IMR-90 (cell line): ENCODE measurements around the gene RNGTT. TPM values are rescaled to one million over a fixed set of nuclear protein-coding genes. Genes with fewer than 3 reads are reported as not detected.

ENCODE experiments used
- ATAC-seq: fragments of 200-7000 bp; cut with Tn5 transposase; 2 replicates; pipeline ENCODE4 v1.9.1; 2020; ENCODE audit warnings: low read depth, mild to moderate bottlenecking, moderate library complexity
- BruUV-seq: library from RNA; stranded (reverse); fragments of 400-500 nt; replicated peaks from 2 replicates; lab custom pipeline; 2021; lab: Mats Ljungman, UMichigan
- CTCF ChIA-PET: fragments of 300-600 bp; formaldehyde crosslinking; extraction: SDS; loops from one replicate; lab custom pipeline; 2021; ENCODE audit warnings: antibody characterized with exemption; lab: Yijun Ruan, JAX
- POLR2A ChIA-PET: fragments of 300-600 bp; sonication (Branson Sonifier 250); formaldehyde crosslinking; loops from one replicate; lab custom pipeline; 2022; ENCODE audit warnings: antibody characterized with exemption; ENCODE audit not compliant: unreplicated experiment; lab: Charles Lee
- DNase-seq: peaks from one replicate; pipeline ENCODE4 v3.0.0; 2013
- H2AFZ ChIP-seq: replicated peaks from 2 replicates; pipeline ENCODE3; 2013; ENCODE audit warnings: low read length, mild to moderate bottlenecking; ENCODE audit not compliant: poor library complexity
- H2AK5ac ChIP-seq: 2 replicates; pipeline ENCODE4 v1.6.1; 2013; ENCODE audit warnings: low read depth, low read length, inconsistent platforms
- H2AK9ac ChIP-seq: replicated peaks from 2 replicates; pipeline ENCODE3; 2013; ENCODE audit warnings: mild to moderate bottlenecking, low read depth, low read length, moderate library complexity; ENCODE audit not compliant: poor library complexity
- H2BK120ac ChIP-seq: 2 replicates; pipeline ENCODE4 v1.6.1; 2013; ENCODE audit warnings: low read depth, low read length, inconsistent platforms
- H2BK15ac ChIP-seq: 3 replicates; pipeline ENCODE4 v1.6.1; 2013; ENCODE audit warnings: low read depth, low read length, inconsistent platforms
- H2BK20ac ChIP-seq: 2 replicates; pipeline ENCODE4 v1.6.1; 2013; ENCODE audit warnings: low read depth, mild to moderate bottlenecking, inconsistent platforms, low read length, moderate library complexity
- H2BK5ac ChIP-seq: 2 replicates; pipeline ENCODE4 v1.6.1; 2013; ENCODE audit warnings: mild to moderate bottlenecking, low read depth, low read length, inconsistent platforms; ENCODE audit not compliant: poor library complexity, severe bottlenecking
- H3K14ac ChIP-seq: replicated peaks from 2 replicates; pipeline ENCODE4 v1.6.1; 2013; ENCODE audit warnings: low read depth, low read length, inconsistent platforms
- H3K18ac ChIP-seq: 2 replicates; pipeline ENCODE4 v1.6.1; 2013; ENCODE audit warnings: low read depth, low read length, control low read depth
- H3K23ac ChIP-seq: 2 replicates; pipeline ENCODE4 v1.6.1; 2013; ENCODE audit warnings: low read depth, low read length, inconsistent platforms
- H3K27ac ChIP-seq: 2 replicates; pipeline ENCODE4 v1.5.1; 2013; ENCODE audit warnings: mild to moderate bottlenecking, control low read depth, low read length; ENCODE audit not compliant: insufficient read depth
- H3K27me3 ChIP-seq: 2 replicates; pipeline ENCODE4 v1.6.1; 2013; ENCODE audit warnings: low read length; ENCODE audit not compliant: control insufficient read depth, insufficient read depth
- H3K36me3 ChIP-seq: 2 replicates; pipeline ENCODE4 v1.6.1; 2013; ENCODE audit warnings: low read length, mixed read lengths; ENCODE audit not compliant: control insufficient read depth, insufficient read depth
- H3K4ac ChIP-seq: 2 replicates; pipeline ENCODE4 v1.6.1; 2013; ENCODE audit warnings: low read depth, low read length, inconsistent platforms
- H3K4me1 ChIP-seq: 2 replicates; pipeline ENCODE4 v1.6.1; 2013; ENCODE audit warnings: low read length, mixed read lengths; ENCODE audit not compliant: control insufficient read depth, insufficient read depth
- H3K4me2 ChIP-seq: 2 replicates; pipeline ENCODE4 v1.6.1; 2013; ENCODE audit warnings: low read depth, mild to moderate bottlenecking, control low read depth, low read length, moderate library complexity
- H3K4me3 ChIP-seq: 2 replicates; pipeline ENCODE4 v1.5.1; 2013; ENCODE audit warnings: low read depth, mild to moderate bottlenecking, control low read depth, low read length, moderate library complexity; ENCODE audit not compliant: insufficient read depth
- H3K56ac ChIP-seq: 2 replicates; pipeline ENCODE4 v1.6.1; 2013; ENCODE audit warnings: low read length, inconsistent platforms; ENCODE audit not compliant: insufficient read depth; ENCODE audit errors: extremely low read depth
- H3K79me1 ChIP-seq, 2 experiments: 2 replicates each; pipeline ENCODE4 v1.6.1; 2013; ENCODE audit warnings: low read length in 2 of 2, inconsistent platforms in 1 of 2, low read depth in 1 of 2
- H3K9ac ChIP-seq: 2 replicates; pipeline ENCODE4 v1.6.1; 2013; ENCODE audit warnings: low read depth, low read length, control low read depth
- H3K9me1 ChIP-seq: 2 replicates; pipeline ENCODE4 v1.6.1; 2013; ENCODE audit warnings: low read length, inconsistent platforms; ENCODE audit not compliant: insufficient read depth
- H3K9me3 ChIP-seq: 2 replicates; pipeline ENCODE4 v1.6.1; 2013; ENCODE audit warnings: low read length; ENCODE audit not compliant: control insufficient read depth, insufficient read depth
- H4K20me1 ChIP-seq: 2 replicates; pipeline ENCODE4 v1.6.1; 2013; ENCODE audit warnings: low read length, inconsistent platforms; ENCODE audit not compliant: insufficient read depth
- H4K5ac ChIP-seq: 2 replicates; pipeline ENCODE4 v1.6.1; 2013; ENCODE audit warnings: mild to moderate bottlenecking, low read depth, low read length, control low read depth
- H4K8ac ChIP-seq, 2 experiments: 2 replicates each; pipeline ENCODE4 v1.6.1; 2013; ENCODE audit warnings: low read depth in 2 of 2, low read length in 2 of 2, control low read depth in 1 of 2, inconsistent platforms in 1 of 2
- H4K91ac ChIP-seq: 2 replicates; pipeline ENCODE4 v1.6.1; 2013; ENCODE audit warnings: low read depth, low read length, inconsistent platforms; ENCODE audit not compliant: insufficient read depth
- BHLHE40 ChIP-seq: fragments of 150-350 bp; IDR thresholded peaks from 2 replicates; pipeline ENCODE4 v1.6.1; 2016; ENCODE audit warnings: mild to moderate bottlenecking, low read depth, low read length
- CEBPB ChIP-seq: IDR thresholded peaks from 2 replicates; pipeline ENCODE4 v1.6.1; 2012; ENCODE audit warnings: low read depth, low read length, improper control_type of control experiment
- CHD1 ChIP-seq: IDR thresholded peaks from 2 replicates; pipeline ENCODE4 v1.6.1; 2012; ENCODE audit warnings: low read depth, low read length, improper control_type of control experiment
- FOS ChIP-seq: fragments of 150-350 bp; IDR thresholded peaks from 2 replicates; pipeline ENCODE4 v1.6.1; 2016; ENCODE audit warnings: low read depth, low read length
- MAFK ChIP-seq: IDR thresholded peaks from 2 replicates; pipeline ENCODE4 v1.6.1; 2012; ENCODE audit warnings: low read depth, low read length, improper control_type of control experiment
- MAZ ChIP-seq: IDR thresholded peaks from 2 replicates; pipeline ENCODE4 v1.6.1; 2012; ENCODE audit warnings: low read depth, mild to moderate bottlenecking, low read length, improper control_type of control experiment, moderate library complexity, borderline replicate concordance
- MXI1 ChIP-seq: IDR thresholded peaks from 2 replicates; pipeline ENCODE4 v1.6.1; 2012; ENCODE audit warnings: low read depth, mild to moderate bottlenecking, low read length, moderate library complexity, borderline replicate concordance
- NFE2L2 ChIP-seq: fragments of 150-350 bp; IDR thresholded peaks from 2 replicates; pipeline ENCODE4 v1.6.1; 2016; ENCODE audit warnings: low read depth, mild to moderate bottlenecking, low read length
- POLR2A ChIP-seq: IDR thresholded peaks from 2 replicates; pipeline ENCODE4 v1.6.1; 2012; ENCODE audit warnings: mild to moderate bottlenecking, low read depth, low read length
- RAD21 ChIP-seq: IDR thresholded peaks from 2 replicates; pipeline ENCODE4 v1.6.1; 2012; ENCODE audit warnings: low read length, improper control_type of control experiment
- RCOR1 ChIP-seq: IDR thresholded peaks from 2 replicates; pipeline ENCODE4 v1.6.1; 2012; ENCODE audit warnings: mild to moderate bottlenecking, low read length, improper control_type of control experiment; ENCODE audit not compliant: insufficient replicate concordance
- RFX5 ChIP-seq: IDR thresholded peaks from 2 replicates; pipeline ENCODE4 v1.8.0; 2012; ENCODE audit warnings: low read depth, mild to moderate bottlenecking, low read length, moderate library complexity
- SMC3 ChIP-seq: fragments of 150-350 bp; IDR thresholded peaks from 2 replicates; pipeline ENCODE4 v1.6.1; 2016; ENCODE audit warnings: low read depth, mild to moderate bottlenecking, antibody characterized with exemption, low read length, moderate library complexity
- WGBS, 2 experiments: methylation state at CpG; one replicate each; pipeline versions ENCODE4 v1.1.5 to v1.1.7; 2013; ENCODE audit warnings: missing lambda C conversion rate in 2 of 2; ENCODE audit not compliant: insufficient read length in 1 of 2; ENCODE audit errors: extremely low coverage in 2 of 2; 5-methylcytosine and 5-hydroxymethylcytosine counted together
- dilution Hi-C: fragments of 300-500 bp; cut with HindIII; formaldehyde crosslinking; loops from one replicate; pipeline ENCODE4 v1.14.3; 2018; ENCODE audit warnings: low sequenced_read_pairs; ENCODE audit not compliant: unreplicated experiment
- in situ Hi-C: fragments of 300-500 bp; cut with MboI; formaldehyde crosslinking; loops from 3 replicates; pipeline ENCODE4 v1.14.3; 2019; ENCODE audit warnings: low sequenced_read_pairs, inconsistent platforms, mixed read lengths
- intact Hi-C: fragments of 100-400 bp; cut with micrococcal nuclease; formaldehyde crosslinking; loops from 2 replicates; pipeline ENCODE4 v1.10.0; 2022
- polyA plus RNA-seq, 3 experiments: library from polyadenylated mRNA; depleted of rRNA; stranded (reverse); fragments of >200 nt; gene quantifications; 2 replicates each; pipeline ENCODE4 v1.2.3, GENCODE V29; 2012; ENCODE audit warnings: low replicate concordance in 1 of 3
- total RNA-seq: library from RNA; depleted of rRNA; stranded (reverse); fragments of >200 nt; gene quantifications from 2 replicates; pipeline ENCODE4 v1.2.3, GENCODE V29; 2012
- TF ChIP-seq, protein P1 (sequence below): conservative IDR thresholded peaks from 2 replicates; pipeline ENCODE4 v1.5.1; 2012; ENCODE audit warnings: mild to moderate bottlenecking, low read depth, low read length, improper control_type of control experiment
- TF ChIP-seq, protein P2 (sequence below): fragments of 150-350 bp; IDR thresholded peaks from 2 replicates; pipeline ENCODE4 v1.6.1; 2017; ENCODE audit warnings: mild to moderate bottlenecking, antibody characterized with exemption, low read length, low read depth
- TF ChIP-seq, protein P3 (sequence below): fragments of 150-350 bp; IDR thresholded peaks from 2 replicates; pipeline ENCODE4 v1.6.1; 2016; ENCODE audit warnings: low read depth, mild to moderate bottlenecking, low read length, moderate library complexity, borderline replicate concordance

The RNGTT gene
- total and polyA plus RNA-seq, 2 of the 4 experiments (the other 2 are of a cell fraction) = 5.4 to 21.7 TPM

DNA sequence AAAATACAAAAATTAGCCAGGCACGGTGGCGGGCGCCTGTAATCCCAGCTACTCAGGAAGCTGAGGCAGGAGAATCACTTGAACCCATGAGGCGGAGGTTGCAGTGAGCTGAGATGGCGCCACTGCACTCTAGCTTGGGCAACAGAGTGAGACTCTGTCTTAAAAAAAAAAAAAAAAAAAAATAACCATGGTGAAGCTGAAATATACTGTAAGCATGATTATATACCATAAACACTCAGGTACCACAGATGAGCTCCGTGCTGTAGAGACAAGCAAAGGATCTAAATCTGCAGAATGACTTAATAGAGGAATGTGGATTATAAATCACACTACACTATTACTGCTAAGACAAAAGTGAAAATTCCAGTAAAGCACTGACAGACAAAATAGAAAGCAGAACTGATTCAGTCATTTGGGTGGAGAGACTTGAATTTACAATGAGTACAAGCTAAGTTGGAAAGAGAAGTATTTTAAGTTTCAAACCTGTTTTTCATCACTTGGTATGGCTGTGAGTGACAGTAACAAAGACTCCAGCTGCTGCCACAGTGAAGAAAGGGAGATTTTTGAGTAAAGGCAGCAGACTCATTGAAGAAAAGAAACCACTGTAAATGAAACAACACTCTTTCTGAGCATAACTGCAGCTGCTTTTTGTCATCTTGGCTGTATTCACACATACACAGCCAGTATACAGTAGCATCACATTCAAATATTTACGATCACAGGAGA is 322.1 kb downstream of the RNGTT start:
- H3K23ac ChIP-seq = no peak overlapping the region
- no peak overlapping the region for H4K5ac ChIP-seq
- CTCF ChIA-PET = interaction anchor here (0.6 kb wide), 2 partner anchors 9 to 57 kb away, joined by 4 read pairs; no protein-coding TSS in a partner anchor
- no peak overlapping the region for H4K8ac ChIP-seq
- no peaks in the 10 kb centered on the region for H3K4me1 ChIP-seq
- BruUV-seq = no TSS peak
- H3K9ac ChIP-seq = no peak overlapping the region
- no peak overlapping the region for H2AK9ac ChIP-seq
- H2BK15ac ChIP-seq = no peak overlapping the region
- no peak overlapping the region for H3K4me3 ChIP-seq
- POLR2A ChIA-PET = no interaction called here
- no peak overlapping the region for H2BK120ac ChIP-seq
- no peaks in the 10 kb centered on the region for H3K9me1 ChIP-seq
- WGBS, 2 experiments = no CpG with 5 or more reads among the region's 7 CpGs
- no peaks in the 10 kb centered on the region for H3K36me3 ChIP-seq
- ATAC-seq (peak; percentile 44), DNase-seq (peak; percentile 13)
- in situ Hi-C loops (no loop called here), dilution Hi-C loops (no loop called here), intact Hi-C loops (no loop called here)
- no peak overlapping the region for H4K91ac ChIP-seq
- H3K79me1 ChIP-seq = no peaks in the 10 kb centered on the region
- H2AK5ac ChIP-seq = no peak overlapping the region
- H2AFZ ChIP-seq = no peak overlapping the region
- H3K9me3 ChIP-seq = no peaks in the 10 kb centered on the region
- no peak overlapping the region for H3K56ac ChIP-seq
- no peak overlapping the region for H3K4ac ChIP-seq
- no peak for TF ChIP-seq MAFK
- no peak for TF ChIP-seq NFE2L2
- TF ChIP-seq MXI1 = no peak
- no peak for TF ChIP-seq RAD21
- no peak for TF ChIP-seq RCOR1
- TF ChIP-seq, protein P1, sequence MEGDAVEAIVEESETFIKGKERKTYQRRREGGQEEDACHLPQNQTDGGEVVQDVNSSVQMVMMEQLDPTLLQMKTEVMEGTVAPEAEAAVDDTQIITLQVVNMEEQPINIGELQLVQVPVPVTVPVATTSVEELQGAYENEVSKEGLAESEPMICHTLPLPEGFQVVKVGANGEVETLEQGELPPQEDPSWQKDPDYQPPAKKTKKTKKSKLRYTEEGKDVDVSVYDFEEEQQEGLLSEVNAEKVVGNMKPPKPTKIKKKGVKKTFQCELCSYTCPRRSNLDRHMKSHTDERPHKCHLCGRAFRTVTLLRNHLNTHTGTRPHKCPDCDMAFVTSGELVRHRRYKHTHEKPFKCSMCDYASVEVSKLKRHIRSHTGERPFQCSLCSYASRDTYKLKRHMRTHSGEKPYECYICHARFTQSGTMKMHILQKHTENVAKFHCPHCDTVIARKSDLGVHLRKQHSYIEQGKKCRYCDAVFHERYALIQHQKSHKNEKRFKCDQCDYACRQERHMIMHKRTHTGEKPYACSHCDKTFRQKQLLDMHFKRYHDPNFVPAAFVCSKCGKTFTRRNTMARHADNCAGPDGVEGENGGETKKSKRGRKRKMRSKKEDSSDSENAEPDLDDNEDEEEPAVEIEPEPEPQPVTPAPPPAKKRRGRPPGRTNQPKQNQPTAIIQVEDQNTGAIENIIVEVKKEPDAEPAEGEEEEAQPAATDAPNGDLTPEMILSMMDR = no peak
- TF ChIP-seq, protein P2, sequence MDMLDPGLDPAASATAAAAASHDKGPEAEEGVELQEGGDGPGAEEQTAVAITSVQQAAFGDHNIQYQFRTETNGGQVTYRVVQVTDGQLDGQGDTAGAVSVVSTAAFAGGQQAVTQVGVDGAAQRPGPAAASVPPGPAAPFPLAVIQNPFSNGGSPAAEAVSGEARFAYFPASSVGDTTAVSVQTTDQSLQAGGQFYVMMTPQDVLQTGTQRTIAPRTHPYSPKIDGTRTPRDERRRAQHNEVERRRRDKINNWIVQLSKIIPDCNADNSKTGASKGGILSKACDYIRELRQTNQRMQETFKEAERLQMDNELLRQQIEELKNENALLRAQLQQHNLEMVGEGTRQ = no peak
- no peak for TF ChIP-seq SMC3
- TF ChIP-seq CEBPB = no peak
- TF ChIP-seq RFX5 = no peak
- TF ChIP-seq BHLHE40 = no peak
- no peak for TF ChIP-seq CHD1
- TF ChIP-seq POLR2A = no peak
- TF ChIP-seq, protein P3, sequence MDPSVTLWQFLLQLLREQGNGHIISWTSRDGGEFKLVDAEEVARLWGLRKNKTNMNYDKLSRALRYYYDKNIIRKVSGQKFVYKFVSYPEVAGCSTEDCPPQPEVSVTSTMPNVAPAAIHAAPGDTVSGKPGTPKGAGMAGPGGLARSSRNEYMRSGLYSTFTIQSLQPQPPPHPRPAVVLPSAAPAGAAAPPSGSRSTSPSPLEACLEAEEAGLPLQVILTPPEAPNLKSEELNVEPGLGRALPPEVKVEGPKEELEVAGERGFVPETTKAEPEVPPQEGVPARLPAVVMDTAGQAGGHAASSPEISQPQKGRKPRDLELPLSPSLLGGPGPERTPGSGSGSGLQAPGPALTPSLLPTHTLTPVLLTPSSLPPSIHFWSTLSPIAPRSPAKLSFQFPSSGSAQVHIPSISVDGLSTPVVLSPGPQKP = no peak
- TF ChIP-seq MAZ = no peak
- no peak for TF ChIP-seq FOS
- H4K20me1 ChIP-seq = no peaks in the 10 kb centered on the region
- H3K27me3 ChIP-seq = no peaks in the 10 kb centered on the region
- no peak overlapping the region for H2BK5ac ChIP-seq
- no peak overlapping the region for H2BK20ac ChIP-seq
- H3K27ac ChIP-seq = no peak overlapping the region
- no peak overlapping the region for H3K14ac ChIP-seq
- H3K4me2 ChIP-seq = no peak overlapping the region
- H3K18ac ChIP-seq = no peak overlapping the region
